WTC11 (cell line): Measurements from ENCODE around the gene PAQR8.

Experiments
- TP53 ChIP-seq: sonication (generic); formaldehyde crosslinking; IDR thresholded peaks from 2 replicates; pipeline ENCODE4 v1.8.1; 2023; ENCODE audit warnings: mild to moderate bottlenecking, missing genetic modification reagents
- TF ChIP-seq, protein P1 (sequence below): fragments of 200-600 bp; IDR thresholded peaks from 2 replicates; pipeline ENCODE4 v1.8.0; 2022; ENCODE audit warnings: antibody characterized with exemption
- TF ChIP-seq, protein P2 (sequence below): sonication (generic); formaldehyde crosslinking; IDR thresholded peaks from 2 replicates; pipeline ENCODE4 v1.8.1; 2023; ENCODE audit warnings: mild to moderate bottlenecking, missing genetic modification reagents, moderate library complexity

DNA sequence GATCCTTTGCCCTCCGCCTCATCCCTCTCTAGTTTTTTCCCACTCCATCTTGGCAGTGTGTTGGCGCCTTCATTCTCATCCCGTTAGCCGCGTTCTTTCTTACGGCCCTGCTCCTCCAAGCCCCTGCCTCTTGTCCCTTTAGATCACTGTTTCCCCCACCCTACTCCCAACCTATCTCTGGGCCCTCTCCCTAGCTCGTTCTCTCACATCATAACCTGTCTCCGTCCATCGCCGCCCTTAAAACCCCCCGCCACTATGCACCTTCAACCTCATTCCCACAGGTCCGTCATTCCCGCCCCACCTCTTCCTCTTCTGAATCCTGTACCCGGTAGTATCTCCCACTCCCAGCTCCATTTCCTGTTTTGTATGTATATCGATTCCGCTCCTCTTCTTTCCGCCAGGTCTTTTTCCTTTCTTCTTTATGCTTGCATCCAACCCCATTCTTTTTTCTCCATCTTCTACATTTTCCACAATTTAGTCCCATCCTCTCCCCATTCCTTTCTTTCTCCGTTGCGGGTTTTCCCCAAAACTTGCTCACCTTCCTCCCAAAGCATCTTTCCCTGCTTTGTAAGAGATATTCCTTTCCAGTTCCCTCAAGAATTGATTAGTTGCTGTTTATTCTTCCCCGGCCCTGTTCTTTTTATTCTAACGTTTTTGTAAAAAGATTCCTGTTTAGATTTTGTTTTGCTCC, 58.9 kb downstream of the PAQR8 start:
- TF ChIP-seq, protein P1, sequence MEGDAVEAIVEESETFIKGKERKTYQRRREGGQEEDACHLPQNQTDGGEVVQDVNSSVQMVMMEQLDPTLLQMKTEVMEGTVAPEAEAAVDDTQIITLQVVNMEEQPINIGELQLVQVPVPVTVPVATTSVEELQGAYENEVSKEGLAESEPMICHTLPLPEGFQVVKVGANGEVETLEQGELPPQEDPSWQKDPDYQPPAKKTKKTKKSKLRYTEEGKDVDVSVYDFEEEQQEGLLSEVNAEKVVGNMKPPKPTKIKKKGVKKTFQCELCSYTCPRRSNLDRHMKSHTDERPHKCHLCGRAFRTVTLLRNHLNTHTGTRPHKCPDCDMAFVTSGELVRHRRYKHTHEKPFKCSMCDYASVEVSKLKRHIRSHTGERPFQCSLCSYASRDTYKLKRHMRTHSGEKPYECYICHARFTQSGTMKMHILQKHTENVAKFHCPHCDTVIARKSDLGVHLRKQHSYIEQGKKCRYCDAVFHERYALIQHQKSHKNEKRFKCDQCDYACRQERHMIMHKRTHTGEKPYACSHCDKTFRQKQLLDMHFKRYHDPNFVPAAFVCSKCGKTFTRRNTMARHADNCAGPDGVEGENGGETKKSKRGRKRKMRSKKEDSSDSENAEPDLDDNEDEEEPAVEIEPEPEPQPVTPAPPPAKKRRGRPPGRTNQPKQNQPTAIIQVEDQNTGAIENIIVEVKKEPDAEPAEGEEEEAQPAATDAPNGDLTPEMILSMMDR = no peak
- no peak for TF ChIP-seq TP53 (CRISPR knock-in tag)
- TF ChIP-seq, protein P2, sequence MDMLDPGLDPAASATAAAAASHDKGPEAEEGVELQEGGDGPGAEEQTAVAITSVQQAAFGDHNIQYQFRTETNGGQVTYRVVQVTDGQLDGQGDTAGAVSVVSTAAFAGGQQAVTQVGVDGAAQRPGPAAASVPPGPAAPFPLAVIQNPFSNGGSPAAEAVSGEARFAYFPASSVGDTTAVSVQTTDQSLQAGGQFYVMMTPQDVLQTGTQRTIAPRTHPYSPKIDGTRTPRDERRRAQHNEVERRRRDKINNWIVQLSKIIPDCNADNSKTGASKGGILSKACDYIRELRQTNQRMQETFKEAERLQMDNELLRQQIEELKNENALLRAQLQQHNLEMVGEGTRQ (CRISPR knock-in tag) = no peak
